Measurements from ENCODE around the gene SHMT1. TPM values are rescaled to one million over a fixed set of nuclear protein-coding genes. Genes with fewer than 3 reads are reported as not detected.

The SHMT1 gene
- total and polyA plus RNA-seq, 8 donors, result 12.4 to 50.4 (median 31.4) TPM

DNA sequence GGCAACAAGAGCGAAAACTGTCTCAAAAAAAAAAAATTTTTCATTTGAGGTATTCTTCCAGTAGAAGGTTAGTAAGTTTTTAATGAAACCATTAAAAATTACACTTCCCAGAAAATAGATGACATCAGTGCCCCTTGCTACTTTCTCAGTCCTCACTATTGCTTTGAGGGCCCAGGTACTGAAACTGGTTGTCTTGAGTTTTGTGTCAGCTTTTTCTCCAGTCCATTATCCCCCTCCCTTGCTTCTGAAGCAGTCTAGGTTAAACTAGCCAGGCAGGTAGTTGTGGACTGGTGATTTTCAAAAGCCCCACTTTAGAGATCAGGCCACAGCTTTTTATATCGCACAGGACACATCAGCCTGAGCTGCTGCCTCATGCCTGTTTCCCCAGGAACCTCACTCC is 37.3 kb downstream of the SHMT1 start:
- Histone ChIP-seq H3K27ac (no peak overlapping the region), H3K4me1 (peaks cover 0 to 33% (median 8%) of the 10 kb centered on the region in 4 donors), H3K4me3 (no peak overlapping the region), H3K36me3 (peaks cover 53 to 100% (median 99%) of the 10 kb centered on the region in 4 donors), H3K9me3 (no peaks in the 10 kb centered on the region), H3K27me3 (no peaks in the 10 kb centered on the region)
- WGBS, 5 donors, result 94 to 98% (median 96%) methylated on average over 2 of the region's 2 CpGs
- intact Hi-C loops (cut with DNase I; ENCODE audit: low total_unique reads), result no loop called here
- no peak for TF ChIP-seq POLR2AphosphoS5 (IDR thresholded peaks at IDR 0.05)
- no peak for TF ChIP-seq EP300 (IDR thresholded peaks at IDR 0.05)
- TF ChIP-seq CTCF (IDR thresholded peaks at IDR 0.05), result no peak
- no peak for TF ChIP-seq POLR2A (IDR thresholded peaks at IDR 0.05)
- no peak for DNase-seq

DNA sequence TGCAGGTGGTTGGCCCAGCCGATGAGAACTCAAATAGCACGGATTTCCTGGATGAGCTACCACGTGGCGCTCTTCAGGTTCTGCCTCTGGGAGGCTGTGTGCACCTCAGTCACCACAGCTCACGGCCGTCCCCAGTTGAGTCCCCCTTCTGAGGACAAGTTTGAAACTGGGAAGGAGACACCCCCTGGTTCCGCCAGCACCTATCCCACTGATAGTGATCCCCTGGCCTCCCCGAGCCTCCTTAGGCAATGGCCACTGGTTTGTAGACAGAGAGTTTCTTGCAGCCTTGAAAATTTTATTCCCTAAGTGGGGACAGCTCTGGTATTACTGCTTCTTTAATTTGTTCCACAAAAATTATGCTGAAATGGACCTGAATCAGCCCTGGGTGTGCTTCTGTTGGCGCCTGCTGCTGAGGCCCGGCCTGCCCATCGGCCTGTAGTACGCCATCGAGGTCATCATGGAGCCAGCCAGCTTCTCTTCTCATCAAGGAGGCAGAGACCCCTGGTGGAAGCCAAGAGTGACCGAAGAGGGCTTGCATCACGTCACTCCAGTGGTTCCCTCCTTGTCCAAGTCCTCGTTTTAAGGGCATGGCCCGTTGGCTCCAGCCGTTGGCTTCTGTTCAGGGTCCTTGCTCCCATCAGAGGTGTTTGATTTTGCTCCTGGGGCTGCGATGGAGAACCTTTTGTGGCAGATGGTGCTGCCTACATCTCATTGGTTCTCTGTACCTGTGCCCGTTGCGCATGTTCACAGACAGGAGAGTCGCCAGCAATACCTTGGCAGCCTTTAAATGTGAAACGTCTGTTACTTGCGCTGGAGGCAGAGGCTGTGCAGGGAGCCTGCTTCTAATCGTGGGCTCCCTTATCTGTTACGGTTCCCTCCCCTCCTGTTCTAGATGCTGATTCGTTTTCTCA is 39.0 kb downstream of the SHMT1 start:
- H3K9me3 ChIP-seq, result no peaks in the 10 kb centered on the region
- H3K4me1 ChIP-seq, result peaks cover 11 to 49% (median 24%) of the 10 kb centered on the region in 4 donors
- DNase-seq, result no peak
- H3K27ac ChIP-seq, result no peak overlapping the region
- H3K36me3 ChIP-seq, result peaks cover 52 to 100% (median 98%) of the 10 kb centered on the region in 4 donors
- 89 to 90% (median 90%) methylated on average over 25 to 27 of the region's 27 CpGs for WGBS, 5 donors
- H3K27me3 ChIP-seq, result no peaks in the 10 kb centered on the region
- H3K4me3 ChIP-seq, result no peak overlapping the region
- TF ChIP-seq CTCF (IDR thresholded peaks at IDR 0.05), result no peak
- TF ChIP-seq EP300 (IDR thresholded peaks at IDR 0.05), result no peak
- intact Hi-C loops (cut with DNase I; ENCODE audit: low total_unique reads), result no loop called here

GRCh38 chr17:18323507-18324139 is 39.7 kb downstream of the SHMT1 start:
- intact Hi-C loops (cut with DNase I; ENCODE audit: low total_unique reads), result no loop called here
- no peak for DNase-seq
- H3K36me3 ChIP-seq, result peaks cover 51 to 100% (median 98%) of the 10 kb centered on the region in 4 donors

More at GRCh38 chr17:18323507-18324139, 39.7 kb downstream of the SHMT1 start:
- H3K4me3 ChIP-seq, result no peak overlapping the region
- 85 to 92% (median 90%) methylated on average over 15 to 16 of the region's 16 CpGs for WGBS, 5 donors
- no peak for TF ChIP-seq POLR2A (IDR thresholded peaks at IDR 0.05)
- TF ChIP-seq EP300 (IDR thresholded peaks at IDR 0.05), result no peak
- TF ChIP-seq POLR2AphosphoS5 (IDR thresholded peaks at IDR 0.05), result no peak
- no peak for TF ChIP-seq CTCF (IDR thresholded peaks at IDR 0.05)
- no peaks in the 10 kb centered on the region for H3K9me3 ChIP-seq
- peaks cover 18 to 57% (median 32%) of the 10 kb centered on the region in 4 donors for H3K4me1 ChIP-seq
- no peaks in the 10 kb centered on the region for H3K27me3 ChIP-seq
- no peak overlapping the region for H3K27ac ChIP-seq

All from stomach (tissue), 9 donors.